HG03097 (cell line): ENCODE data around the gene MEP1A.
"Not testable (repeated sequence)": the region's sequence is repeated elsewhere in the genome, so short reads cannot be mapped to it uniquely, and the experiment has no call there.

Experiments used
- ATAC-seq: cut with Tn5 transposase; IDR thresholded peaks from one replicate; pipeline ENCODE4 v1.9.1; 2021; ENCODE audit not compliant: unreplicated experiment, low FRiP score

Gene MEP1A

GRCh38 chr6:46793138-46793537 lies at the start of gene MEP1A:
MEP1A (plus strand) TSS chr6:46793389; CDS start chr6:46793399, 10 bp downstream.
- no peak for ATAC-seq

- ATAC-seq = no peak
Observed at GRCh38 chr6:46743425-46744158, 49.6 kb upstream of the MEP1A start.

GRCh38 chr6:46744159-46744725 lies 48.9 kb upstream of the MEP1A start:
- ATAC-seq = not testable (repeated sequence)

- ATAC-seq = no peak
Observed at GRCh38 chr6:46745973-46746372, 47.2 kb upstream of the MEP1A start.

- ATAC-seq = no peak
Observed at GRCh38 chr6:46746696-46747095, 46.5 kb upstream of the MEP1A start, which contains the start of gene ANKRD66. ANKRD66 (plus strand) TSS chr6:46746933; CDS start chr6:46751949, 5,016 bp downstream.

- no peak for ATAC-seq
Observed at GRCh38 chr6:46748940-46749503, 44.2 kb upstream of the MEP1A start.

GRCh38 chr6:46749731-46750130 lies 43.5 kb upstream of the MEP1A start:
- ATAC-seq = no peak

GRCh38 chr6:46751658-46752057 lies 41.5 kb upstream of the MEP1A start:
- no peak for ATAC-seq

GRCh38 chr6:46755865-46756264 lies 37.3 kb upstream of the MEP1A start:
- no peak for ATAC-seq

GRCh38 chr6:46756469-46757213 lies 36.5 kb upstream of the MEP1A start:
- no peak for ATAC-seq

- no peak for ATAC-seq
Observed at GRCh38 chr6:46757214-46757596, 36.0 kb upstream of the MEP1A start.

GRCh38 chr6:46758960-46759753 lies 34.0 kb upstream of the MEP1A start:
- ATAC-seq = no peak

- no peak for ATAC-seq
Observed at GRCh38 chr6:46760925-46761324, 32.3 kb upstream of the MEP1A start.

GRCh38 chr6:46763466-46763865 lies 29.7 kb upstream of the MEP1A start:
- ATAC-seq = no peak

GRCh38 chr6:46764280-46764679 lies 28.9 kb upstream of the MEP1A start:
- not testable (repeated sequence) for ATAC-seq

- no peak for ATAC-seq
Observed at GRCh38 chr6:46764961-46765360, 28.2 kb upstream of the MEP1A start.

- ATAC-seq = no peak
Observed at GRCh38 chr6:46772016-46772415, 21.2 kb upstream of the MEP1A start.

- no peak for ATAC-seq
Observed at GRCh38 chr6:46772762-46773161, 20.4 kb upstream of the MEP1A start.

GRCh38 chr6:46773201-46773855 lies 19.9 kb upstream of the MEP1A start:
- ATAC-seq = no peak

GRCh38 chr6:46774736-46775135 lies 18.5 kb upstream of the MEP1A start:
- not testable (repeated sequence) for ATAC-seq
